IPS-18a (cell line): Measurements from ENCODE around the gene PFN2.
"Not testable (repeated sequence)": the region's sequence is repeated elsewhere in the genome, so short reads cannot be mapped to it uniquely, and the experiment has no call there.

Experiments
- H3K27ac ChIP-seq: one replicate; pipeline ENCODE4 v1.5.1; 2013; ENCODE audit warnings: low read length
- H3K27me3 ChIP-seq: one replicate; pipeline ENCODE4 v1.6.1; 2013; ENCODE audit warnings: mild to moderate bottlenecking, low read length; ENCODE audit not compliant: control insufficient read depth, insufficient read depth
- H3K36me3 ChIP-seq: one replicate; pipeline ENCODE4 v1.6.1; 2013; ENCODE audit warnings: low read depth, low read length; ENCODE audit not compliant: control insufficient read depth
- H3K4me1 ChIP-seq: one replicate; pipeline ENCODE4 v1.6.1; 2013; ENCODE audit warnings: low read depth, low read length; ENCODE audit not compliant: control insufficient read depth
- H3K4me3 ChIP-seq: one replicate; pipeline ENCODE4 v1.5.1; 2013; ENCODE audit warnings: low read length
- H3K9ac ChIP-seq: one replicate; pipeline ENCODE4 v1.6.1; 2013; ENCODE audit warnings: mild to moderate bottlenecking, low read length, moderate library complexity
- H3K9me3 ChIP-seq: one replicate; pipeline ENCODE4 v1.6.1; 2013; ENCODE audit warnings: low read depth, low read length; ENCODE audit not compliant: control insufficient read depth

PFN2 gene

GRCh38 chr3:149989307-149989706 lies 18.6 kb upstream of the PFN2 start:
- no peak overlapping the region for H3K4me3 ChIP-seq
- no peak overlapping the region for H3K27ac ChIP-seq
- no peaks in the 10 kb centered on the region for H3K27me3 ChIP-seq
- no peaks in the 10 kb centered on the region for H3K9me3 ChIP-seq
- peaks cover 9% of the 10 kb centered on the region for H3K4me1 ChIP-seq
- no peak overlapping the region for H3K9ac ChIP-seq
- H3K36me3 ChIP-seq = no peaks in the 10 kb centered on the region

- Histone ChIP-seq H3K27ac (no peak overlapping the region), H3K27me3 (no peaks in the 10 kb centered on the region)
Observed at GRCh38 chr3:149983628-149984027, 12.9 kb upstream of the PFN2 start.

GRCh38 chr3:149983053-149983452 lies 12.4 kb upstream of the PFN2 start:
- not testable (repeated sequence) for H3K36me3 ChIP-seq, H3K4me3 ChIP-seq, H3K27me3 ChIP-seq, H3K27ac ChIP-seq, H3K9me3 ChIP-seq, H3K4me1 ChIP-seq, H3K9ac ChIP-seq

More at GRCh38 chr3:149983628-149984027, 12.9 kb upstream of the PFN2 start:
- H3K4me3 ChIP-seq = no peak overlapping the region
- no peaks in the 10 kb centered on the region for H3K9me3 ChIP-seq
- no peak overlapping the region for H3K9ac ChIP-seq
- H3K4me1 ChIP-seq = no peaks in the 10 kb centered on the region
- no peaks in the 10 kb centered on the region for H3K36me3 ChIP-seq

GRCh38 chr3:149981979-149982378 lies 11.3 kb upstream of the PFN2 start:
- H3K4me3 ChIP-seq, H3K9me3 ChIP-seq, H3K36me3 ChIP-seq, H3K4me1 ChIP-seq, H3K9ac ChIP-seq, H3K27ac ChIP-seq, H3K27me3 ChIP-seq: not testable (repeated sequence)

- no peaks in the 10 kb centered on the region for H3K27me3 ChIP-seq
- H3K9ac ChIP-seq = no peak overlapping the region
- H3K4me1 ChIP-seq = peaks cover 3% of the 10 kb centered on the region
- no peaks in the 10 kb centered on the region for H3K36me3 ChIP-seq
- no peak overlapping the region for H3K27ac ChIP-seq
- no peak overlapping the region for H3K4me3 ChIP-seq
- no peaks in the 10 kb centered on the region for H3K9me3 ChIP-seq
Observed at GRCh38 chr3:149977386-149977785, 6.7 kb upstream of the PFN2 start.

GRCh38 chr3:149975919-149976318 lies 5.2 kb upstream of the PFN2 start:
- Histone ChIP-seq H3K36me3 (no peaks in the 10 kb centered on the region), H3K9me3 (no peaks in the 10 kb centered on the region), H3K4me1 (peaks cover 7% of the 10 kb centered on the region), H3K27me3 (no peaks in the 10 kb centered on the region), H3K9ac (no peak overlapping the region), H3K4me3 (no peak overlapping the region), H3K27ac (no peak overlapping the region)

- no peaks in the 10 kb centered on the region for H3K27me3 ChIP-seq
- H3K4me1 ChIP-seq = peaks cover 26% of the 10 kb centered on the region
- peaks cover 16% of the 10 kb centered on the region for H3K36me3 ChIP-seq
- peak overlapping the region; percentile 90 for H3K4me3 ChIP-seq
- peak overlapping the region; percentile 100 for H3K9ac ChIP-seq
- peak overlapping the region; percentile 86 for H3K27ac ChIP-seq
- no peaks in the 10 kb centered on the region for H3K9me3 ChIP-seq
Observed at GRCh38 chr3:149971403-149972075, 844 bp upstream of the PFN2 start.

GRCh38 chr3:149969940-149970715 lies 567 bp downstream of the PFN2 start:
- Histone ChIP-seq H3K9me3 (no peaks in the 10 kb centered on the region), H3K4me3 (peak overlapping the region; percentile 98), H3K9ac (peak overlapping the region; percentile 100), H3K4me1 (peaks cover 33% of the 10 kb centered on the region), H3K36me3 (peaks cover 28% of the 10 kb centered on the region), H3K27me3 (no peaks in the 10 kb centered on the region), H3K27ac (peak overlapping the region; percentile 97)

- peak overlapping the region; percentile 100 for H3K9ac ChIP-seq
- peak overlapping the region; percentile 97 for H3K27ac ChIP-seq
- H3K36me3 ChIP-seq = peaks cover 36% of the 10 kb centered on the region
- H3K9me3 ChIP-seq = no peaks in the 10 kb centered on the region
- no peaks in the 10 kb centered on the region for H3K27me3 ChIP-seq
- peaks cover 33% of the 10 kb centered on the region for H3K4me1 ChIP-seq
- H3K4me3 ChIP-seq = peak overlapping the region; percentile 98
Observed at GRCh38 chr3:149969110-149969939, 1.4 kb downstream of the PFN2 start.

GRCh38 chr3:149968216-149968615 lies 2.5 kb downstream of the PFN2 start:
- Histone ChIP-seq H3K27ac (peak overlapping the region; percentile 97), H3K27me3 (no peaks in the 10 kb centered on the region), H3K4me3 (peak overlapping the region; percentile 98), H3K9ac (peak overlapping the region; percentile 100), H3K36me3 (peaks cover 47% of the 10 kb centered on the region), H3K4me1 (peaks cover 33% of the 10 kb centered on the region), H3K9me3 (no peaks in the 10 kb centered on the region)

- H3K4me3 ChIP-seq = peak overlapping the region; percentile 98
- peak overlapping the region; percentile 18 for H3K9ac ChIP-seq
- no peaks in the 10 kb centered on the region for H3K27me3 ChIP-seq
- peaks cover 28% of the 10 kb centered on the region for H3K4me1 ChIP-seq
- no peaks in the 10 kb centered on the region for H3K9me3 ChIP-seq
- peak overlapping the region; percentile 21 for H3K27ac ChIP-seq
- H3K36me3 ChIP-seq = peaks cover 50% of the 10 kb centered on the region
Observed at GRCh38 chr3:149967086-149967685, 3.5 kb downstream of the PFN2 start.
